ENCODE results near the gene LETM1.

DNA sequence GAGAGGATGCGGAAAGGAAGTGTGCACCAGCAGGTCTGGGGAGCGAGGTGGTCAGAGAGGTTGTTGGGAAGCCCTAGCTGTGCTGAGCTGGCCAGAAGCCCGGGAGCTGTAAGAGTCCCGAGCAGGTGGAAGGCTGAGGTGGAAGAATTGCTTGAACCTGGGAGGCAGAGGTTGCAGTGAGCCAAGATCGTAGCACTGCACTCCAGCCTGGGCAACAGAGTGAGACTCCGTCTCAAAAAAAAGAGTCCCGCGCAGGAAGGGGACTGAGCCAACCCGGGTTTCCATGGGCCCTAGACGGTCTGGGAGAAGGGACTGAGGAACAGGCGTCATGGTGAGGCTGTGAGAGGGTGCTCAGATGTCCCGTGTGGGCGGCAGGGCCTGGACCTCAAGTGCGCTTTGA, 75.5 kb downstream of the LETM1 start:
- TF ChIP-seq POLR2A (IDR thresholded peaks at IDR 0.05), result no peak
- TF ChIP-seq, protein P1, sequence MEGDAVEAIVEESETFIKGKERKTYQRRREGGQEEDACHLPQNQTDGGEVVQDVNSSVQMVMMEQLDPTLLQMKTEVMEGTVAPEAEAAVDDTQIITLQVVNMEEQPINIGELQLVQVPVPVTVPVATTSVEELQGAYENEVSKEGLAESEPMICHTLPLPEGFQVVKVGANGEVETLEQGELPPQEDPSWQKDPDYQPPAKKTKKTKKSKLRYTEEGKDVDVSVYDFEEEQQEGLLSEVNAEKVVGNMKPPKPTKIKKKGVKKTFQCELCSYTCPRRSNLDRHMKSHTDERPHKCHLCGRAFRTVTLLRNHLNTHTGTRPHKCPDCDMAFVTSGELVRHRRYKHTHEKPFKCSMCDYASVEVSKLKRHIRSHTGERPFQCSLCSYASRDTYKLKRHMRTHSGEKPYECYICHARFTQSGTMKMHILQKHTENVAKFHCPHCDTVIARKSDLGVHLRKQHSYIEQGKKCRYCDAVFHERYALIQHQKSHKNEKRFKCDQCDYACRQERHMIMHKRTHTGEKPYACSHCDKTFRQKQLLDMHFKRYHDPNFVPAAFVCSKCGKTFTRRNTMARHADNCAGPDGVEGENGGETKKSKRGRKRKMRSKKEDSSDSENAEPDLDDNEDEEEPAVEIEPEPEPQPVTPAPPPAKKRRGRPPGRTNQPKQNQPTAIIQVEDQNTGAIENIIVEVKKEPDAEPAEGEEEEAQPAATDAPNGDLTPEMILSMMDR (IDR thresholded peaks at IDR 0.05), result no peak

Data from prostate gland (tissue), 2 donors.